Stimulated activated CD4-positive, alpha-beta T cell treated with anti-CD3 and anti-CD28 coated beads, TNF-alpha, amount 100 ng/mL, for 24 hours (primary cell): ENCODE measurements around the gene PAH.

Experiments used
- DNase-seq, 3 experiments: peaks; one replicate each; pipeline ENCODE4 v3.0.0-alpha.2; 2020; ENCODE audit warnings: low read depth in 3 of 3

PAH gene

GRCh38 chr12:102917026-102917787, at the start of gene PAH:
Gene PAH (minus strand): TSS chr12:102917244. CDS start chr12:102917130, 114 bp downstream.
- DNase-seq, result peak in 1 of 3 experiments; percentile 1

- DNase-seq, result no peak
Observed at GRCh38 chr12:102966200-102966863, 49.3 kb upstream of the PAH start.

GRCh38 chr12:102965281-102966155, 48.5 kb upstream of the PAH start:
- no peak for DNase-seq

GRCh38 chr12:102964872-102965271, 47.8 kb upstream of the PAH start:
- no peak for DNase-seq

GRCh38 chr12:102963796-102964195, 46.8 kb upstream of the PAH start:
- DNase-seq, result no peak

GRCh38 chr12:102962986-102963385, 45.9 kb upstream of the PAH start:
- DNase-seq, result no peak

- DNase-seq, result no peak
Observed at GRCh38 chr12:102962532-102962931, 45.5 kb upstream of the PAH start.

GRCh38 chr12:102961466-102961855, 44.4 kb upstream of the PAH start:
- DNase-seq, result no peak

GRCh38 chr12:102960766-102961465, 43.9 kb upstream of the PAH start:
- no peak for DNase-seq

GRCh38 chr12:102959391-102959790, 42.3 kb upstream of the PAH start:
- no peak for DNase-seq

- no peak for DNase-seq
Observed at GRCh38 chr12:102958830-102959176, 41.8 kb upstream of the PAH start.

- DNase-seq, result no peak
Observed at GRCh38 chr12:102958073-102958829, 41.2 kb upstream of the PAH start.

GRCh38 chr12:102957339-102958050, 40.5 kb upstream of the PAH start, which contains the start of gene ASCL1:
Gene ASCL1 (plus strand): TSS chr12:102957674. CDS start chr12:102958245, 571 bp downstream.
- no peak for DNase-seq

GRCh38 chr12:102956738-102957327, 39.8 kb upstream of the PAH start:
- no peak for DNase-seq

GRCh38 chr12:102955926-102956737, 39.1 kb upstream of the PAH start:
- DNase-seq, result no peak

GRCh38 chr12:102954134-102954533, 37.1 kb upstream of the PAH start:
- DNase-seq, result no peak

- no peak for DNase-seq
Observed at GRCh38 chr12:102953221-102953620, 36.2 kb upstream of the PAH start.

- DNase-seq, result no peak
Observed at GRCh38 chr12:102951841-102952240, 34.8 kb upstream of the PAH start.
